Naive thymus-derived CD4-positive, alpha-beta T cell (primary cell): ENCODE measurements around the gene TOM1L2. TPM values are rescaled to one million over a fixed set of nuclear protein-coding genes. Genes with fewer than 3 reads are reported as not detected.

Experiments
- ATAC-seq: fragments of 150-1000 bp; cut with Tn5 transposase; 2 replicates; pipeline ENCODE4 v1.10.0; 2021; ENCODE audit warnings: mild to moderate bottlenecking, moderate library complexity
- CTCF ChIA-PET: fragments of 350-600 bp; sonication (Branson Sonifier 250); formaldehyde crosslinking; loops from one replicate; lab custom pipeline; 2021; ENCODE audit warnings: antibody characterized with exemption; lab: Charles Lee
- POLR2A ChIA-PET: fragments of 350-600 bp; sonication (Branson Sonifier 250); formaldehyde crosslinking; loops from one replicate; lab custom pipeline; 2021; ENCODE audit warnings: antibody characterized with exemption, inconsistent platforms; lab: Charles Lee
- DNase-seq, 9 donors: peaks; one replicate each; pipeline versions ENCODE4 v3.0.0 to v3.0.0-alpha.2; 2020 to 2022; ENCODE audit warnings: mixed read lengths in 1 of 9
- H3K27ac ChIP-seq: one replicate; pipeline ENCODE4 v1.7.0; 2013; ENCODE audit warnings: mild to moderate bottlenecking, low read depth, low read length, moderate library complexity
- H3K27me3 ChIP-seq, 2 donors: one replicate each; pipeline ENCODE4 v1.7.0; 2013; ENCODE audit warnings: low read length in 2 of 2, mild to moderate bottlenecking in 2 of 2, moderate library complexity in 2 of 2; ENCODE audit not compliant: control insufficient read depth in 2 of 2, insufficient read depth in 2 of 2
- H3K36me3 ChIP-seq, 3 experiments: 1 replicate in 2 of 3; 2 replicates in 1 of 3; pipeline ENCODE4 v1.7.0; 2013; ENCODE audit warnings: low read length in 3 of 3, mild to moderate bottlenecking in 3 of 3, moderate library complexity in 1 of 3; ENCODE audit not compliant: insufficient read depth in 3 of 3, control insufficient read depth in 2 of 3
- H3K4me1 ChIP-seq, 2 donors: one replicate each; pipeline ENCODE4 v1.7.0; 2013; ENCODE audit warnings: low read length in 2 of 2, mild to moderate bottlenecking in 2 of 2, moderate library complexity in 1 of 2; ENCODE audit not compliant: control insufficient read depth in 2 of 2, insufficient read depth in 2 of 2
- H3K4me3 ChIP-seq: 2 replicates; pipeline ENCODE4 v1.7.0; 2013; ENCODE audit warnings: mild to moderate bottlenecking, low read length
- H3K9me3 ChIP-seq, 3 experiments: 1 replicate in 2 of 3; 2 replicates in 1 of 3; pipeline ENCODE4 v1.7.0; 2013; ENCODE audit warnings: low read length in 3 of 3; ENCODE audit not compliant: control insufficient read depth in 2 of 3
- H3K27ac Mint-ChIP-seq, 9 donors: one replicate each; pipeline ENCODE4 v1.8.0; 2020 to 2022; ENCODE audit warnings: mixed read lengths in 9 of 9, mild to moderate bottlenecking in 8 of 9, moderate library complexity in 5 of 9, inconsistent platforms in 2 of 9
- H3K27me3 Mint-ChIP-seq, 5 donors: one replicate each; pipeline ENCODE4 v1.8.0; 2021 to 2022; ENCODE audit warnings: mixed read lengths in 5 of 5, mild to moderate bottlenecking in 1 of 5
- H3K36me3 Mint-ChIP-seq, 5 donors: one replicate each; pipeline ENCODE4 v1.8.0; 2020 to 2022; ENCODE audit warnings: mixed read lengths in 5 of 5, mild to moderate bottlenecking in 3 of 5, inconsistent platforms in 1 of 5
- H3K4me1 Mint-ChIP-seq, 7 donors: one replicate each; pipeline ENCODE4 v1.8.0; 2020 to 2022; ENCODE audit warnings: mixed read lengths in 7 of 7, mild to moderate bottlenecking in 3 of 7, inconsistent platforms in 1 of 7
- H3K4me3 Mint-ChIP-seq, 10 donors: one replicate each; pipeline ENCODE4 v1.8.0; 2020 to 2022; ENCODE audit warnings: mild to moderate bottlenecking in 10 of 10, mixed read lengths in 10 of 10, moderate library complexity in 6 of 10, inconsistent platforms in 2 of 10
- H3K9me3 Mint-ChIP-seq, 11 donors: one replicate each; pipeline ENCODE4 v1.8.0; 2020 to 2022; ENCODE audit warnings: mixed read lengths in 11 of 11, mild to moderate bottlenecking in 4 of 11, inconsistent platforms in 1 of 11, moderate library complexity in 1 of 11
- intact Hi-C, 2 donors: fragments of 100-400 bp; cut with micrococcal nuclease; formaldehyde crosslinking; loops; one replicate each; pipeline ENCODE4 v1.15.1; 2023
- polyA plus RNA-seq, 2 donors: library from polyadenylated mRNA; unstranded; fragments of 300-500 nt; fragmentation: Illumina TruSeq; gene quantifications; one replicate each; pipeline ENCODE4 v1.2.3, GENCODE V29; 2021
- total RNA-seq, 6 experiments: library from RNA in 5 of 6; stranded (reverse) in 5 of 6; gene quantifications; 1 replicate in 5 of 6; 2 replicates in 1 of 6; pipeline ENCODE4 v1.2.3 and lab custom pipeline; 2021 to 2026

The TOM1L2 gene
- 10 to 100 TPM; 35.1 to 84.1 (median 63.4) TPM for total RNA-seq
- polyA plus RNA-seq: 10 to 100 TPM in 1 of 2 donors, 1 to 10 TPM in 1; 6.9 to 16.9 TPM
- 79.4 reads per million, percentile 80 among the genes with 10 or more reads in this experiment for total RNA-seq (lab: John Stamatoyannopoulos, UW)

DNA sequence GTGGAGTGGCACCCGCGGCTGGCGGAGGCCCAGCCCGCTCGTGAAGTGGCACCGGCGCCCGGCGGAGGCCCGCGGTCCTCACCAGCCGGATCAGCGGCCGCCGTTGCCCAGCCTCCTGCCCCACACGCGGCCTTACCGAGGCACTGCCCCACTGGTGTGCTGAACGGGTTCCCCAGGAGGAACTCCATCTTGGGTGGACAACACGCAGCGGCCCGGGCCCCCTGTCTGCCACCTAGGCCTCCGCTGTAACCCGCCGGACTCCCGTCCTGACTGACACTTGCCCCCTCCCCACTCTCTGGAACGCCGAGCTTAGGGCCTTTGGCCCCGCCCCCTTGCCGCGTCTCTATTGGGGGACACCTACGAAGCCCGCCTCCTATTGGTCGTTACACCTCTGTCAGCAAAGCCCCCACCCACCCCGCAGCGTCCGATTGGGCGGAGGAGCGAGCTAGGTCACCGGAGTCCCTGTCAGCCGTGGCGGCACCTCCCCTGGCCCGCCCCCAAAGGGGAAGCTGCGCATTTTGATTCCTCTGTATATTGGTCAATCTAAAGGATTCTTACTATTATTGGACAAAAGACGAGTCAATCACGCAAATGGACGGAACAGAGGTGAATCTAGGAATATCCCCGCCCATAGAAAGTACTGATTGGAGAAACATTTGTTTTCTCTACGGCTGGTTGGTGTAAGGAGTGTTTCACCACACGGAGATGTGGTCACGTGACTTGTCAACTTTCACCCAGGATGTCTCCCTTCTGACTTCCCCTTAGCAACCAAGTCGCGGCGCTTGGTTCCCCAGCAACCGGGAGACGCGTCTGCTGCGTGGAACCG lies at the start of gene TOM1L2, which contains the start of gene DRC3:
TSS of gene TOM1L2 (minus strand) at position 275 of the 826 bp plus-strand sequence. CDS start at position 188, 87 bp downstream.
TSS of gene DRC3 (plus strand) at position 737 of the 826 bp plus-strand sequence. CDS start 4,737 bp downstream, outside the sequence.
- peak; percentile 95 for ATAC-seq
- Mint-ChIP-seq H3K9me3 (no peaks in the 10 kb centered on the region), H3K27ac (peak within 1 kb of the TSS; percentile 89 to 98 (median 95)), H3K36me3 (no peaks in the 10 kb centered on the region), H3K4me1 (peaks cover 30 to 57% (median 45%) of the 10 kb centered on the region in 7 donors), H3K27me3 (no peaks in the 10 kb centered on the region), H3K4me3 (peak within 1 kb of the TSS; percentile 93 to 98 (median 97))
- ChIA-PET POLR2A (interaction anchor here (0.6 to 3.4 kb wide), 11 partner anchors 10 to 293 kb away, joined by 3 to 62 read pairs (median 4); partner anchors contain the start of genes ALKBH5 and SREBF1), CTCF (interaction anchor here (0.6 to 2.8 kb wide), 7 partner anchors 11 to 66 kb away, joined by 3 to 12 read pairs (median 3); no protein-coding TSS in a partner anchor)
- H3K27me3 ChIP-seq: no peaks in the 10 kb centered on the region
- peak within 1 kb of the TSS; percentile 70 for H3K4me3 ChIP-seq
- no peaks in the 10 kb centered on the region for H3K9me3 ChIP-seq
- peak; percentile 96 to 100 (median 100) for DNase-seq
- peaks cover 14 to 26% of the 10 kb centered on the region in 2 donors for H3K4me1 ChIP-seq
- no peaks in the 10 kb centered on the region for H3K36me3 ChIP-seq
- intact Hi-C loops: loop anchor here (1.0 to 10.0 kb wide), 23 partner anchors 12 to 1555 kb away; partner anchors contain the start of genes ALKBH5 (in 2 of the 2), ATPAF2 (in 2 of the 2), DRG2 (in 2 of the 2) and GID4 (in 2 of the 2)
- H3K27ac ChIP-seq: peak within 1 kb of the TSS; percentile 85

DNA sequence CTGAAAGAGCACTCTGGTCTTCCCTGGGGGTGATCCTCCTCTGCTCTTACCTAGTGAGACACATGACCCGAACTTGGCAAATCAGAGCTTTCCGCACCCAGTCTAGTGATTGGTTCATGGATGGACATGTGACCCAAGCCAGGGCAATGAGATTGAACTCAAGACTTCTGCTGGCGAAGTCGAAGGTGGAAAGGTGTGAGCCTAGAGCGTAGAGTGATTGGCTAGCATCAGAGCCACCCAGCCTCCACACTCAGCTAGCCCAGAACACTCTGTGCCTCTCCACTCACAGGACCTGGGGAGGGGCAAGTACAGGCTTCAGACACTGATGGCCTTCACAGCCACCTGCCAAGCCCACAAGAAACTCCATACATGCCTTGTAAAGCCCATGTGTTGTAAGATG lies 49.2 kb upstream of the TOM1L2 start:
- H3K4me1 Mint-ChIP-seq: peaks cover 0 to 11% (median 1%) of the 10 kb centered on the region in 7 donors
- Histone ChIP-seq H3K27ac (no peak overlapping the region), H3K4me1 (peaks cover 0 to 9% of the 10 kb centered on the region in 2 donors), H3K27me3 (no peaks in the 10 kb centered on the region), H3K4me3 (no peak overlapping the region), H3K9me3 (no peaks in the 10 kb centered on the region), H3K36me3 (peaks cover 0 to 47% (median 5%) of the 10 kb centered on the region in 3 experiments)
- no peaks in the 10 kb centered on the region for H3K27me3 Mint-ChIP-seq
- POLR2A ChIA-PET: no interaction called here
- H3K27ac Mint-ChIP-seq: no peak overlapping the region
- ATAC-seq (no peak), DNase-seq (no peak)
- CTCF ChIA-PET: no interaction called here
- no peak overlapping the region for H3K4me3 Mint-ChIP-seq
- peaks cover 0 to 37% (median 3%) of the 10 kb centered on the region in 5 donors for H3K36me3 Mint-ChIP-seq
- H3K9me3 Mint-ChIP-seq: no peaks in the 10 kb centered on the region
- intact Hi-C loops: no loop called here

DNA sequence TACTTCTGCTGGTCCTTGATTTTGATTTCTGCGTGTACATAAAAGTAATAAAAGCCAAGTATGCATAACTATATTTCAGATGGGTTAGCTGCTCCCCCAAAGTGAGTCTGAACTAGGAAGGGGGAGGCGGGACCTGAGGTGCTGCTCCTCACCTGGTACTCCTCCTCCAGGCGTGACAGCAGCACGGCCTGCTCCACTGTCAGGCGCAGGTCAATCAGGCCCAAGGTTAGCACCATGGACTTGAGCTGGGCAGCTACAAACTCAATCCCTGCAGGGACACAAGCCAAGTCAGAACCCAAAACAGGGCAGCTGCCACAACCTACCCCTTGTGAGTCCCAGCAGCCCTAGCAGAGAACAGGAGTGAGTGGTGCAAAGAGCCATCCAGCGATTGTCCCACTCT lies 48.8 kb upstream of the TOM1L2 start:
- CTCF ChIA-PET: no interaction called here

DNA sequence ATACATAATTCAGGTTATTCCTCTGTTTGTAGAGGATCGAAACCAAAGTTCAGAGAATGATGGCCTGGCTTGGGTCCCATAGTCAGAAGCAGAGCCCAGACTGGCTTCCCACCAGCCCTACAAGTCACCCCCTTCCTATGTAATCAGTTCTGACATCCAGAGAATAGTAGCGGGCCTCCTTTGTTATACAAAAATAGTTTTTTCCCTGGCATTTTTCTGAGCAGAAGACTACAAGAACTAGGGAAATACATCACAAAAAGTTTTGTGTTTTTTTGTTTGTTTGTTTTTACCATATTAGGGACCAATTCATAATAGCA lies 47.6 kb upstream of the TOM1L2 start:
- no peak overlapping the region for H3K4me3 ChIP-seq
- no peaks in the 10 kb centered on the region for H3K4me1 ChIP-seq
- ATAC-seq: no peak
- CTCF ChIA-PET: no interaction called here
- H3K36me3 ChIP-seq: peaks cover 0 to 47% (median 5%) of the 10 kb centered on the region in 3 experiments
- intact Hi-C loops: no loop called here
- Mint-ChIP-seq H3K4me1 (no peaks in the 10 kb centered on the region), H3K4me3 (no peak overlapping the region), H3K27ac (no peak overlapping the region), H3K27me3 (no peaks in the 10 kb centered on the region), H3K9me3 (no peaks in the 10 kb centered on the region), H3K36me3 (peaks cover 0 to 45% (median 3%) of the 10 kb centered on the region in 5 donors)
- H3K27me3 ChIP-seq: no peaks in the 10 kb centered on the region
- H3K9me3 ChIP-seq: no peaks in the 10 kb centered on the region
- H3K27ac ChIP-seq: no peak overlapping the region
- DNase-seq: no peak
- POLR2A ChIA-PET: no interaction called here

More for the DNA sequence above, 48.8 kb upstream of the TOM1L2 start:
- no peaks in the 10 kb centered on the region for H3K9me3 Mint-ChIP-seq
- H3K27me3 Mint-ChIP-seq: no peaks in the 10 kb centered on the region
- no peak for DNase-seq
- Histone ChIP-seq H3K4me3 (no peak overlapping the region), H3K36me3 (peaks cover 0 to 49% (median 5%) of the 10 kb centered on the region in 3 experiments), H3K9me3 (no peaks in the 10 kb centered on the region), H3K27me3 (no peaks in the 10 kb centered on the region), H3K27ac (no peak overlapping the region), H3K4me1 (peaks cover 0 to 6% of the 10 kb centered on the region in 2 donors)
- intact Hi-C loops: no loop called here
- no peak overlapping the region for H3K4me3 Mint-ChIP-seq
- no peak for ATAC-seq
- H3K36me3 Mint-ChIP-seq: peaks cover 0 to 39% (median 3%) of the 10 kb centered on the region in 5 donors
- peaks cover 0 to 7% (median 0%) of the 10 kb centered on the region in 7 donors for H3K4me1 Mint-ChIP-seq
- no peak overlapping the region for H3K27ac Mint-ChIP-seq
- POLR2A ChIA-PET: no interaction called here

DNA sequence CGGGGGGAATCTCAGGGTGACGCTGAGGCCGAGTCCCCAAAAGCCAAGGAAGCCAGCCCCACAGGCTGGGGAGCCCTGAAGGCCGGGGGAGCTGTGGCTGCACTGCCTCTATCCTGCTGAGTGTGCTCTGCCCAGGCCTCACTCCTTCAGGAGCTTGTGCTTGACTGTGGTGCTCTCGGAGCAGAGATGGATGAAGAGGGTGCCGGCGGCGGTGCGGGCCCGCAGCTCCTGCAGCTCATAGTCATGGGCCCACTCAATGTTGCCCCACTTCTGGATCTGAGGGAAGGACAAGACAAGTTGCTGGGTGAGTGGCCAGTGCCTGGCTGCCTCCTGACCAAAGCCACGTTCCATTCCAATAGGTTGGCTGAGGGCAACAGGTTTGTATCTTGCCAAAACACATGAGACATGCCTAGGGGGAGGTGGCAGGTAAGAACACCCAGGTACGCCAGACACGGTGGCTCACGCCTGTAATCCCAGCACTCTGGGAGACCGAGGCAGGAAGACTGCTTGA lies 46.3 kb upstream of the TOM1L2 start:
- intact Hi-C loops: no loop called here
- no peak for DNase-seq
- Mint-ChIP-seq H3K27me3 (no peaks in the 10 kb centered on the region), H3K4me3 (no peak overlapping the region), H3K27ac (no peak overlapping the region), H3K9me3 (no peaks in the 10 kb centered on the region), H3K4me1 (no peaks in the 10 kb centered on the region), H3K36me3 (peaks cover 0 to 32% (median 5%) of the 10 kb centered on the region in 5 donors)
- CTCF ChIA-PET: interaction anchor here (0.7 kb wide), 1 partner anchor 137 kb away, joined by 3 read pairs; no protein-coding TSS in a partner anchor
- Histone ChIP-seq H3K36me3 (peaks cover 0 to 34% (median 3%) of the 10 kb centered on the region in 3 experiments), H3K4me3 (no peak overlapping the region), H3K9me3 (no peaks in the 10 kb centered on the region), H3K4me1 (no peaks in the 10 kb centered on the region), H3K27ac (no peak overlapping the region), H3K27me3 (no peaks in the 10 kb centered on the region)
- ATAC-seq: no peak
- POLR2A ChIA-PET: interaction anchor here (0.5 to 0.6 kb wide), 2 partner anchors 28 to 82 kb away, joined by 3 read pairs; no protein-coding TSS in a partner anchor

DNA sequence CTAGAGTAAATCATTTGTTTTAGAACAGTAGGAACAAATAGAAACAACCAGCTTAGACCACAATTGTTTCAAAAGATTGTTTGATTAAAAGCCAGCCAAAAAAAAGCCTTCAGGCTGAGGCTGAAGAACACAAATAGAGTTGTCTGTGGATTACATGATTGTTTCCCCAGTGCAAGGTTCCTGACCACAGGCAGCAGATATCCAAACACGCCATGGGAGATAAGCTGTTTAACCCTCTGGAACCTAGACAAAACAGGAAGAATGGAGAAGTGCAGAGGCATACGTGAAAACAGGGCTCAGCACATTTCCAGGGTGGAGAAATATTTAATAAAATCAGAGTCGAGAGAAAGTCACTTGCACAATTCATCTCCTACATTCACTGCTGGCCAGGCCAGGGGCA lies 45.8 kb upstream of the TOM1L2 start:
- Mint-ChIP-seq H3K27ac (no peak overlapping the region), H3K27me3 (no peaks in the 10 kb centered on the region), H3K4me1 (no peaks in the 10 kb centered on the region), H3K4me3 (no peak overlapping the region), H3K36me3 (peaks cover 0 to 35% (median 8%) of the 10 kb centered on the region in 5 donors), H3K9me3 (no peaks in the 10 kb centered on the region)
- Histone ChIP-seq H3K4me3 (no peak overlapping the region), H3K36me3 (peaks cover 0 to 34% (median 0%) of the 10 kb centered on the region in 3 experiments), H3K9me3 (no peaks in the 10 kb centered on the region), H3K27me3 (no peaks in the 10 kb centered on the region), H3K27ac (no peak overlapping the region), H3K4me1 (no peaks in the 10 kb centered on the region)
- DNase-seq (no peak), ATAC-seq (no peak)
- CTCF ChIA-PET: no interaction called here
- POLR2A ChIA-PET: no interaction called here
- intact Hi-C loops: no loop called here
